GM12874 (cell line): ENCODE measurements around the gene ARSK.

ENCODE experiments used
- CTCF ChIP-seq: IDR thresholded peaks from 2 replicates; pipeline ENCODE4 v1.5.1; 2011; ENCODE audit warnings: low read depth, mild to moderate bottlenecking, control low read depth, low read length, moderate library complexity; ENCODE audit not compliant: insufficient read depth

The ARSK gene

DNA sequence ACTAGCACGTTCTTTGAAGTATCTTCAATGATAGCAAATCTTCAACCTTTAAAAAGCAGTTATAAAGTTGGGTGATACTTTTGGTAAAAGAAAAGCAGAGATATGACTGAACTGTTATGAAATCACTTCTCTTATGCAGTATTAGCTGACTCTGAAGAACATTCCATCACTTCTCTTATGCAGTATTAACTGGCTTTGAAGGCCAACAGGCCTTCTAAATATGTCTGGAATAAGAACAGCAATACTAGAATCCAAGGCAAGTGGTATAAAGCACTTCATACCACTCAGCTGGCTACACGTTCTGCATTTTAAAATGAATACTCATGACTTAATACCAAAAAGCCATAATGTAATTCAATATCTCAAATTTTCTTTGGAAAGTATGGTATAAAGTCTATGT lies 17.4 kb upstream of the ARSK start:
- TF ChIP-seq CTCF: no peak

GRCh38 chr5:95543017-95543705 lies 11.7 kb upstream of the ARSK start:
- no peak for TF ChIP-seq CTCF

- no peak for TF ChIP-seq CTCF
Measured at GRCh38 chr5:95549030-95549429, 5.9 kb upstream of the ARSK start.

DNA sequence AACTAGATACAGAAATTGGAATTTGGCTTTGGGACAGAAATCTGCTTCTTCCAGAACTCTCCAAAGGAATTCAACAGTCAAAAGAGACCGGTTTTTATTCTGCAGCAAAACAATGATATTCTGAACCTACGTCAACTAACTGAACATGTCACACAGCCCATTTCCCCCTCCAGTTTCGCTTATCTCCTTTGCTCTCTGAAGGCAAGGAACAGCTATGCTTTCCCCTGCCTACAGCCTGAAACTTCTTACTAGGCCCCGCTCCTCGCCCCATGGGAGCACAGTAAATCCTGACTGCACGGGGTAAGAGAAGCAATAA lies 612 bp upstream of the ARSK start:
- no peak for TF ChIP-seq CTCF

DNA sequence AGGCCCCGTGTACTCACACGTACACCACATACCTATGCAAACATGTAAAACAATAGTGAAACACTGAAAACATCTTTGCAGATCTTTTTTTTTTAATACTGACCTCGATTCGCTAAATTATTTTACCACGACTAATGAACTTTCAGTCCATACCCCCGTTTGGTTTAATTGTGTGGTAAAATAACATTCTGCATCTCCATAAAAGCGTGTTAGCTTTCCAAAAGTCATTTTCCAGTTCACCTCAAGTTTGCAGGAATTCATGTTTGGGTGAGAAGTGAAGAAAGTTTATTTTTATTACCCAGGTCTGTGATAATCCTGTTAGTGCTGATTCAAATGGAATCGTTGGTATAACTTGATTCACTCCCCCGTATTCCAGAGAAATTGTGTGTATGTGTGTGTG lies 652 bp downstream of the ARSK start:
- TF ChIP-seq CTCF: no peak

GRCh38 chr5:95557841-95558240 lies 2.9 kb downstream of the ARSK start:
- no peak for TF ChIP-seq CTCF

DNA sequence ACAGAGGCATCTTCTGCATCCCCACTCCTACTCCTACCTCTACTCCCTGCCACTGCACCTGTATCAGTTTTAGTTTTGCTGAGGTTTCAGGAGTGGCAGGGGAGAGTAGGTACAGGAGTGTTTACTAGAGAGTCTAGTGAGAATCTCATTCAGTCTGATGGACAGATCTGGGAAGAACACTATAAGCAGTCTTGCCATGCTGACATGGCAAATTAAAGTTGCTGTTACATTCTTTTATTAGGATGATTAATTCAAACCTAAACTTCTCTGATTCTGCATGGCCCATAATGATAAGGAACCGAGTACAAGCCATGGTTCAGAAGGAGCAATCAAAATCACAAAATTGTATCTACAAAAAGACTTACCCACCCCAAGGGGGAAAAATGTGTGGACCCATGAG lies 7.4 kb downstream of the ARSK start:
- TF ChIP-seq CTCF: no peak
